GM19395 (cell line): ENCODE data around the gene CNGA3.

ENCODE experiments used
- ATAC-seq: cut with Tn5 transposase; IDR thresholded peaks from one replicate; pipeline ENCODE4 v1.9.1; 2021; ENCODE audit warnings: mild to moderate bottlenecking, moderate library complexity; ENCODE audit not compliant: unreplicated experiment

CNGA3 gene

DNA sequence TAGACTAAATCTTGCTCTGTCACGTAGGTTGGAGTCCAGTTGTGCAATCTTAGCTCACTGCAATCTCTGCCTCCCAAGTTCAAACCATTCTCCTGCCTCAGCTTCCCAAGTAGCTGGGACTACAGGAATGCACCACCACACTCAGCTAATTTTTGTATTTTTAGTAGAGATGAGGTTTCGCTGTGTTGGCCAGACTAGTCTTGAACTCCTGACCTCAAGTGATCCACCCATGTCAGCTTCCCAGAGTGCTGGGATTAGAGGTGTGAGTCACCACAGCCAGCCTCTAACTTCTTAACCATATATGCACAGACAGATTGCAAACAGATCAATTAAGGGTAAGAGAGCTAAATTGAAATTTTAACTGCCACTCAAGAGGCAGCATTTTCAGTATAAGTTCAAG lies 22.1 kb upstream of the CNGA3 start:
- no peak for ATAC-seq

- ATAC-seq = no peak
These were observed 18.5 kb upstream of the CNGA3 start for GRCh38 chr2:98327776-98328175.

DNA sequence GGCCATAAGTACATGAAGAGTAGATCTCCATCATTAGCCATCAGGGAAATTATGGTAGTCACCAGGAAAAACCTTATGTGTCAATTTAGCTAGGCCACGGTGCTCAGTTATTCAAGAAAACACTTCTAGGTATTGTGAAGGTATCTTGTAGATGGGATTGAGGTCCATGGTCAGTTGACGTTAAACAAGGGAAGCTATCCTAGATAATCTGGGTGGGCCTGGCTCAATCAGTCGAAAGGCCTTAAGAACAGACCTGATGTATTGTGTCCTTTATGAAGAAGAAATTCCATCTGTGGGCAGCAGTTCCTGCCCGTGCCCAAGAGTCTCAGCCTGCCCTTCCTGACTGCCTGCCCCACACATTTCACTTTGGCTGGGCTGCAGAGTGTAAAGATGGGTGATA lies 16.7 kb upstream of the CNGA3 start:
- no peak for ATAC-seq

- no peak for ATAC-seq
These were observed 13.3 kb upstream of the CNGA3 start for GRCh38 chr2:98332989-98333388.

GRCh38 chr2:98333922-98334321 lies 12.3 kb upstream of the CNGA3 start:
- no peak for ATAC-seq

GRCh38 chr2:98334439-98335078 lies 11.7 kb upstream of the CNGA3 start:
- ATAC-seq = no peak

DNA sequence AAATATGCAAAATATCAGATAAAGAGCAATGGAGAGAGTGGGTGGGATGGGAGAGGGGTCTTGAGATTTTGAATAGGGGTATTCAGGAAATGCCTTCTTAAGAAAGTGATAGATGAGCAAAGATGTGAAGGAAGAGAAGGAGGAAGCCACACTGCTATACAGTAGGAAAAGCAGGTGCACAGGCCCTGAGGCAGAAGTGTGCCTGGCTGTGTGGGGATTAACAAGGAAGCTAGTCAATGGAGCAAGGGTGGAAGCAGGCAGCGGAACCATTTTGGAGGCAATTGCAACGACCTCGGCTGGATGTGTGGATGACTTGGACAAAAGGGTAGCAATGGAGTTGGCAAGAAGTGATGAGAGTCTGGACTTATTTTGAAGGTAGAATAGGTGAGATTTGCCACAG lies 11.0 kb upstream of the CNGA3 start:
- no peak for ATAC-seq

- ATAC-seq = no peak
These were observed 5.0 kb upstream of the CNGA3 start for GRCh38 chr2:98341241-98341640.

DNA sequence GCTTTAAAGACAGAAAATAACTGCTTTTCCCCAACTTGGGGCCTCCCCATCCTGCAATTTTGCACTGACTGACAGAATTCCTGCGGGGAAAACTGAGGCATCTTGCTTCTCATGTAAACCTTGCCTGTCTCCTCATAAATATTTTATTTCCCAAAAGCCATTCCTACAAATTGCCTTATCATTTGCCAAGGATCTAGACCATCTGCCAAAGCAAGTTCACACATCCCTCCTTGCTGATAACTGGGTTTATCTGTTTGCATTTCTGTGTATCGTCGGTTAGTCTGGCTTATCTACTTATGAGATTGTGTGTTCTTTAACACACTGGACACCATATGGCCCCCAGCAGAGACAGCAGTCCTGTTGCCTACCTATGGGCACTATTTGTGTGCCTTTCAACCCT lies 3.0 kb upstream of the CNGA3 start:
- no peak for ATAC-seq

DNA sequence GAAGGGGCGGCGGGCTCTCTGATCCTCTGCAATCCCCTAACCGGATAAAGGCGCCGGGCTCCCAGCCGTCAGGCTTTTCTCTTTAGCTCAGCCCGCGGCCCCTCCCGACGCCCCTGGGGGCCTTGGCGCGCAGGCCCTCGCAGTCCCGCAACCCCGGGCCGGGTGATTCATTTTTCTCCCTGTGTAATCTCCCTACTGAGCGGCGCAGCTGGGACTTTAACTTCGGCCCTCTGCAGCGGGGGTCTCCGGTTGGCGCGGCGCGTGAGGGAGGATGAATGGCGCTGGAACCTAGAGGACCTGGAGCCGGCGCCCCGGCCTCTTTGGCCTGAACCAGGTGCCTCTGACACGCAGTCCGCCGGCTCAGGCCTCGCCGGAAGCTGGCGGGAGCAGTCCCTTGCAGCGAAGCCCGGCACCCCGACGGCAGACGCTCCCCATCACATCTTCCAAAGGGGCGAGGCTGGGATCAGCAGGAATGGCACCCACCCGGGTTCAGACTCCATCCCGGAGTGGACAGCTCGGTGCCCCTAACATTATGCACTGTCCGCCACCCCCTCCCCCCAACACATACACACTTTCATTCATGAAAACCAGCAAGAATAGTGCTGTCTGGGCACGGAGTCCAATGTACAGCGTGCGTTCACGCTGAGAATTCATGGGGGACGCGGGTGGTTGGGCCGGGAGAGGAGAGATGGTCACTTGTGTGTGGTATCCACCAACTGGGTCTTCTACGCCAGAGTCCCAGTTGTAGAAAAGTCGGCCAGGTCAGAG lies 1.2 kb downstream of the CNGA3 start:
- no peak for ATAC-seq

GRCh38 chr2:98348066-98348561 lies 1.9 kb downstream of the CNGA3 start:
- ATAC-seq = no peak

GRCh38 chr2:98350411-98350810 lies 4.2 kb downstream of the CNGA3 start:
- no peak for ATAC-seq

DNA sequence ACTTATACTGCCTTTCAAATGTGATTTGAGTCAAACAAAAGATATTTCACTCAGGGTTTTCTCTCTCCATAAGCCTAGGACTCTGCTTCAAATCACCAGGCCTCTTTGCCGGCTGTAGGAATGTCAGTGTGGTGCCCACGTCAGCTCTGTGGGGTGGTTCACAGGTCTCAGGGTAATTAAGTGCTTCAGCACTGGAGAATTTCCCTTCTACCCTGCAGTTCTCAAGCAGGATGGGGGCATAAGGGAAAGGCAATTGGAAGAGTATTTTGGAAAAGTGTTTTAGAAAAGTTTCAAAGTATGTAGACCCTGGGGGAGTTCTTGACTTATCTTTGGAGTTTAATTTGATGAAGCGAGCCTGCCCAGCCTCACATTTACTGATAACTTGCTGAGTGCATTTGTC lies 9.6 kb downstream of the CNGA3 start:
- ATAC-seq = no peak

DNA sequence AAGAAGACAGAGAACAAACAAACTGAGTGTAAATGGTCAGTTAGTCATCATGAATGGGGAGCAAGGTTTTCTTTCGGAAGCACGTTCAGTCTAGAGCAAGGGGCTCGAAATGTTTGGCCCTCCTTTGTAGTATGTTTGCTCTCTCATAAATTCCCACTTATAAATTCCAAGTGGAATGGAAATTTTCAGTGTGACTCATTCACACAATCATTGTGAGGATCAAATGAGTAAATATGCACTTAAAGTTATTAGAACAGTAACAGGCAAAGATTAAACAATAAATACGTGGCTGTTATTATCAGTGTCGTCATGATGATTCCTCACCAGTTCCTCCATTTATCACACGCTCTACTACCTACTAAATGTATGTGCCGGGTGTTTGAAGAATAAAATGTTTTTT lies 10.5 kb downstream of the CNGA3 start:
- ATAC-seq = no peak

DNA sequence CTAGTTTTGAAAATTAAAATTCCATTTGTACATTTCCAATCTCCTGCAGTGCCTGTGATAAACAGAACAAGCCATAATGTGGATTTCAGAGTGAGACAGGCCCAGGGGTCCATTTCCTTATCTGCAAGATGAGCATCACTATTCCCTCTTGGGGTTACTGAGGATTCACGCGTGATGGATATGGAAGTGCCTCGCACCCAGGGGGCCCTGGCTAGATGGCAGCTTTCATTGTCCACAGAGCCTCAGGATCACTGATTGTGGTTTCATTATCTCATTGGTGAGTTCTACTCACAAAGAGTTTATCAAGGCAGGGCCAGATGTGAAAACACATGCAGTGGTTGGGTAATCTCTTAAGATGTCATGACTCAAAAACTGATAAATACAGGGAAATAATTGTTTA lies 11.6 kb downstream of the CNGA3 start:
- no peak for ATAC-seq

GRCh38 chr2:98359986-98360385 lies 13.7 kb downstream of the CNGA3 start:
- ATAC-seq = no peak

- ATAC-seq = no peak
These were observed 21.5 kb downstream of the CNGA3 start for GRCh38 chr2:98367721-98368120.

- ATAC-seq = no peak
These were observed 23.5 kb downstream of the CNGA3 start for GRCh38 chr2:98369710-98370239.

GRCh38 chr2:98372121-98372520 lies 25.9 kb downstream of the CNGA3 start:
- ATAC-seq = no peak

DNA sequence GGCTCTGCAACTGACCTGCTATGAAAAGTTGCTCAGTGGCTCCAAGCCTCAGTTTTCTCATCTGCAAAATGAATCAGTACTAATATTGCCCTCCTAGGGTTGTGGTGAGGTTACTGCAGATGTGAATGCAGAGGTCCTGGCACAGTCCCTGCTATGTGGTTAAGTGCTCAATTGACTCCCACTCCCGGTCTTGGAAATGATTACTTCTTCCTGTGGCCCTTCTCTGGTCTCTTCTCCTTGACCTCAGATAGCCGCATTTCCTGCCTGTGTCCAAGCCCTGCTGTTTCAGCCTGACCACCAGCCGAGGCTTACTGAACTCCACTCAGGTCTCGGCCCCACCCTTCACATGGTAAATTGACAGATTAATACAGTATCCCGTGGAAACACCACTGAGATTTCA lies 26.3 kb downstream of the CNGA3 start:
- no peak for ATAC-seq

- no peak for ATAC-seq
These were observed 28.0 kb downstream of the CNGA3 start for GRCh38 chr2:98374286-98374685.

- ATAC-seq = no peak
These were observed 28.8 kb downstream of the CNGA3 start for GRCh38 chr2:98374958-98375570.
